ENCODE data around the gene ITGAV.

Gene ITGAV

DNA sequence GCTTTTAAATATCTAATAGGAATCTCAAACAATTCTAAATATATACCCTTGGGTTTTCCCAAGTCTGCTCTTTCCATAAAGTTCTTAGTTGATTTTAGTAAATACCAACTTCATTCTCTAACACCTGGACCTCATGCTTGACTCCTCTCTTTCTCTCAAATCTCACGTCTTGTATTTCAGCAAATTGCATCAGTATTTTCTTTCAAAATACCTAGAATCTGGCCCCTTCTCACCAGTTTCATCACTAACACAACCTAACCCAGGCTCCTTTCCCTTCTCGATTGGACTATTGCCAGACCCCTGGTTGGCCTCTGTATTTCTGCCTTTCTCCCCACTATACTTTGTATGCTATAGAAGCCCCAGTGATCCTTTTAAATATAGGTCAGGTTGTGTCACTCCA lies 81.0 kb downstream of the ITGAV start:
- DNase-seq (ENCODE audit: low read depth) = no peak

DNA sequence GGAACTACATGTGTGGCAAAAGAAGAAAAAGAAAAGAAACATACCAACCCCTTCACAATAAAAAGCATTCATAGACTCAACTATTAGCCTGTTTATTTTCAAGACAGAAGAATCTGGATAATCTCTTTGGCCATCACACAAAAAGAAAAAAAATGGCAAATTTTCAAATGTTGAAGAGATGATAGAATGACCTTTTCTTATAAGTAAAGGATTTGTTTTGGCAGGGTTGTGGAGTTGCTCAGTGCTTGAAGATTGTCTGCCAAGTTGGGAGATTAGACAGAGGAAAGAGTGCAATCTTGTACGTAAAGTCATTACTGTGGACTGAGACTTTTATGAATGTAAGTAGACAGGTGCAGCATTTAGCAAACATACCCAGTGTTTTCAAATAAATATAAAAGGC lies 85.5 kb downstream of the ITGAV start:
- no peak for DNase-seq (ENCODE audit: low read depth)

DNA sequence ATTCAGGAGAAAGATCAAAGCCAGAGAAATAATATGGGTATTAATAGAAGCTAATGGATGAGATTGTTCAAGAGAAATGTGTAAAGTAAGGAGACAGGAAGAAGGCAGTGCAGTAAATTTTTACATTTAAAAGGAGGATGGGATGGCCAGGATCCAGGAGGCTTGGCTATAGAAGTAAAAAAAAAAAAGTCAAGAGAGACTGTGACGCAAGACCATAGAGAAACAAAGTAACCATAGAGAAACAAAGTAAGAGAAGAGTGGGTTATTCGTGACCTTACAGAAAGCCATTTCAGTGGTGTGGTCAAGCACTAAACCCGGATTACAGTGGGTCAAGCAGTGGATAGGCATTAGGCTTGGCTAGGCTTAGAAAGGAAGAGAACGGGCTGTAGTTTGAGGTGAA lies 93.5 kb downstream of the ITGAV start:
- no peak for DNase-seq (ENCODE audit: low read depth)

DNA sequence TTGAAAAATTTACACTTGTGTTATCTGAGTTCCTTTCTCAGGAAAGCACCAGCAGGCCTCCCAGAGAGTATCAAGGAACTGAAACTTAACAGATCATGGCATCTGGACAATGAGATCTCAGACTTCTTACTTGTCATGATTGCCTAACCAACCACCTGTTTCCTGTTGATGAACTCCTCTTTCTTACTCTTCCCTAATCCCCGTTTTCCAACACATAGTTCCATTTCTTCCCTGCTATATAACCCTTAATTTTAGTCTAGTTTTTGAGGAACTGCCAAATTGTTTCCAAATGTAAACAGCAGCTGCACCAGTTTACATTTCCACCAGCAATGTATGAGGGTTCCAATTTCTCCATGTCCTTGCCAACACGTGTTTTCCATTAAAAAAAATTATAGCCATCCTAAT lies 98.0 kb downstream of the ITGAV start:
- DNase-seq (ENCODE audit: low read depth) = no peak

DNA sequence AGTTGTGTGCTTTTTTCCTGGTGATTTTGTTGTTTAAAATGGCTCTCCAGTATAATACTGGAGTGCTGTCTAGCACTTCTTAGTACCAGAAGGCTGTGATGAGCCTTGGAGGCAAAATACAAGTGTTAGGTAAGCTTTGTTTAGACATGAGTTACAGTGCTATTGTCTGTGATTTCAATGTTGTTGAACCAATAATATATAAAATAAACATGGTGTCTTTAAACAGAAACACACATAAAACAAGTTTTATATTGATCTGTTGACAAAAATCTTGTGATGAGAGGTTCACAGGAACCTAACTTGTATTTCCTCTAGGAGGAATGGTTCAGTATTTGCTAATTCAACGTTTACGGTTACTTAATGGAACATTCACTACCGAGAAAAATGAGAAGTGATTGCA lies 99.0 kb downstream of the ITGAV start:
- no peak for DNase-seq (ENCODE audit: low read depth)

DNA sequence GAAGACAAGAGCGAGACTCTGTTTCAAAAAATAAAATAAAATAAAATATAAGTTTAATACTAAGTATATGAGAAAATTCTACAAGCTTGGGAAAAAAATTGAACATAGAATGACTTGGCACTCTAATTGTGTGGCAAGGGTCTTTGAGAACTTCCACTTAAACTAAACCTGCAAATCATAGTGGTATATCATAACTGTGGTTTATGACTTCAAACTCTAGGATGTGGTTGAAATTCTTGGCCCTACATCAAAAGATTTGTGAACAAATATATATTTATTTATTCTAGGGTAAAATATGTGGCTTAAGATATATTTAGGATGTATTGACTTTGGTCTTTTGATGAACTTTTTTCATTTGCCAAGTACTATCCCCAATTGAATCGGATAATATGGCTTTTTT lies 100.9 kb downstream of the ITGAV start:
- no peak for DNase-seq (ENCODE audit: low read depth)

DNA sequence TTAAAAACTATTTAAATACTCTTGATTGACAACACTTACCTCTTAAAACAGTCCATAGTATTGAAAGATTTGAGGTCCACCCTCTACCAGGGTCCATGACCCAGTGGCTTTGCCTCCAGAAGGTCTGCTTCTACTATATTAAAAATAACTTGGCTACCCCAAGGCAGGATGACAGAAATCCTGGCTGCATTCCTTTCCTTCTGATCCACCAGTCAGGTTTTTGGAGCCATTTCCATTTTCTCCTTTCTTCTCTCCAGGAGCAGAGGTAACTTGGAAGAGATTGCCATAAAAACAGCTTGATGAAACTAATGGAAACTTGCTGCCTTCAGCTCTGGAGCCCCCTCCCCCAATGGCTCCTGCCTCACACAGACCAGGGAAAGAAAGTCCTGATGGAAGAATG lies 101.4 kb downstream of the ITGAV start:
- no peak for DNase-seq (ENCODE audit: low read depth)

DNA sequence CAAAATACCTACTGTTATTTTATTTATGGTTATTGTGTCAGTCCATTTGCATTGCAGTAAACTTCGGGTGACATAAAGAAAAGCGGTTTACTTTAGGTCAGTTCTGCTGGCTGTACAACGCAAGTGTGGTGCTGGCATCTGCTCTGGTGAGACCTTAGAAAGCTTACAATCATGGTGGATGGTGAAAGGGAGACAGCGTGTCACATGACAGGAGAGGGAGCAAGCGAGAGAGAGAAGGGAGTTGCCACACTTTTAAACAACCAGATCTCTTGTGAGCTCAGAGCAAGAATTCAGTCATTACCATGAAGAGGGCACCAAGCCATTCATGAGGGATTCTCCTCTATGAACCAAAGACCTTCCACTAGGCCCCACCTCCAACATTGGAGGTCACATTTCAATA lies 102.0 kb downstream of the ITGAV start:
- DNase-seq (ENCODE audit: low read depth) = no peak

DNA sequence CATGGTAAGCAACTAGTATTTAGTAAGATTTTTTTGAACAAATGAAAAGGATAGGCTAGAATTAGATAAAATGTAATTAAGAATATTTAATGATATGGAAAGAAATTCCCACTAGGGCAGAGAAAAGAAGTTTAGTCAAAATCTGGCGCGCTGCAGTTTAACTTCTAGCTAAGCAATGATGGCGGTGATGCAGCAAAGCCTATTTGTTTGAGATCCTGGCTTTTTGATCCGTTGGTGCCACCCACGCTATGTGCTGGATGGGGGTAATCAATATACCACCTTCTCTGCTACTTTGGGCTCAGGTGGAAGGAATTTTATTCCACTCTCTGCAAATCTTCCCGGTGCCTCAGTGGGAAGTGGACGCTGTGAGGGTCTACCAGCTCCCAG lies 103.6 kb downstream of the ITGAV start:
- no peak for DNase-seq (ENCODE audit: low read depth)

DNA sequence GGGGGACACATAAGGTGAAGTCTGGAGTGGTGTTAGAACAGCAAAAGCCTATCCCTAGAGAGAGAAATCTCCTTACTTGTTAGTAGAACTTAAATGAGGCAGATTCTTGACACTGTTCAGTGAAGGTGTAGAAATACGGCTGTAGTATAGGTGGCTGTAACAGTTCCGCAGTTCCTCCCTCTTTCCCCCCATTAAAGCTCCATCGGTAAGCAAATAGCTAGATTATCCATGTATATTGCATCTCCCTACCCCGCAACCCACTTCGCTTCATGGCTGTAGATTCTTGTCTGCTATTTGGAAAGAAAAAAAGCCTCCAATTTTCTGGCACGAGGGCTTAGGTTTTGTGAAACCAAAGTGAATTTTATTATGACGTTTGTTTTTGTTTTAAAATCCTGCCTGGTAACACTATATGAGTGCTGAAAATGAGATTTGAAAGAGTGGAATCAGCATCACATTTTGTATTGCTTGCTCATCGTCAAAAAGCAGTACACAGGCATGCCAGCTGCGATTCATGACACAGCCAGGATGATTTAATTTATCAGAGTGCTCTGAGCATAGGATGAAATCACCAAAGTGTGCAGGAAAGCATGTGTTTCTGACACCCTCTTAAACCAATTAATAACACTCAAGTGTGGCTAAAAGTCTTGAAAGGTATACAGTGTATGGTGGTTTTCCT lies 105.4 kb downstream of the ITGAV start:
- DNase-seq (ENCODE audit: low read depth) = no peak

DNA sequence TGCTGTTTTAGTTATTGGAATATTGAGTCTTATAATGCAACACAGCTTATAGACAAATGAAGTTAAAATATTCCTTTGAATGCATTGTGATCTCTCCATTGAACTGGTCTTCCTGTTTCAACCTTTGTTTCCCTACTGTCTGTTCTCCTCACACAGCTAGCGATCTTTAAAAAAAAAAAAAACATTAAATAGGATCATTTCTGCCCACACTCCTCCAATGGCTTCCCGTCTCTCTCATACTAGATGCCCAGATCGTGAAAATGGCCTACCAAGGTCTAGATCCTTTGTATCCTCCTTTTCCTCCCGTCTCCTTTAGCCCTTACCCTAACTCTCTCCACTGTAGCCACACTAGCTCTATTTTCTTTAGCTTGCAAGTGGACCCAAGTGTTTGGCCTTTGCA lies 106.4 kb downstream of the ITGAV start:
- DNase-seq (ENCODE audit: low read depth) = no peak

DNA sequence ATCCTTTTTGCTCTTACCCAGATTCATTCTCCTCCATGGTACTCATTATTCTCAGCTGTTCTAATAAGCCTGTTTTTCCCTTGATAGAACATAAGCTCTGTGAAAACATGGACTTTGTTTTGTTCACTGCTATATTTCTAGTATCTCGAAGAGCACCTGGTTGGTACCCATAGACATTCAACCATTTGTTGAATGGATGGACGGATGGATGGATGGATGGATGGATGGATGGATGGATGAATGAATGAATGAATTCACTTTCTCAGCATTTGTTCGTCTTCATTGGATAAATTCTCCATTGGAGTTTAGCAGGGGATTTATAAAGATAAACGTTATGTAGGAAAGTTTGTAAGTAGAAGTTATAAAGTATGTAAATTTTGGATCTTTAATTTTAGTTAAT lies 106.9 kb downstream of the ITGAV start:
- DNase-seq (ENCODE audit: low read depth) = no peak

DNA sequence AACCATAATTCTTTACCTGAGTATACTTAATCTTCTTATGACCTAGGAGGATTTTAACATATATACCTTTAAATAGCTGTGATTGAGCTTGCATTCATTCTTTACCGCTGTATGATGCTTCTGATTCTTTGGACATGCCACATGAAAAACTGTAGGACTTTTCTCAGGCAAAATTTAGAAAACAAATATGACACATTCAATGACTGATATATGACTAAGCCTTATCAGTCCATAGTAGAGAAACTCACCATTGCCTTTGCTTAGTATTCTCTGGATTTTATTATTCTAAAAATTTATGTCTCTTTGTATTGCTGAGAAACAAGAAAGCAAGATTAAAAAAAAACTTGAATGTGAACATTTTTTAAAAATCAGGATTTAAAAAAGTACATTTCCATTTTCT lies 107.7 kb downstream of the ITGAV start:
- DNase-seq (ENCODE audit: low read depth) = no peak

DNA sequence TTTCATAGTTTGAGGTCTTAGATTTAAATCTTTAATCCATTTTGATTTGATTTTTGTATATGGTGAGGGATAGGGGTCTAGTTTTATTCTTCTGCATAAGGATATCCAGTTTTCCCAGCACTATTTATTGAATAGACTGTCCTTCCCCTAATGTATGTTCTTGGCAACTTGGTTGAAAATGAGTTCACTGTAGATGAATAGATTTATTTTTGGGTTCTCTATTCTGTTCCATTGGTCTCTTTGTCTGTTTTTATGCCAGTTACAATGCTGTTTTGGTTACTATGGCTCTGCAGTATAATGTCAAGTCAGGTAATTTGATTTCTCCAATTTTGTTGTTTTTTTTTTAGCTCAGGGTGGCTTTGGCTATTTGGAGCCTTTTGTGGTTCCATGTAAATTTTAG lies 109.9 kb downstream of the ITGAV start:
- DNase-seq (ENCODE audit: low read depth) = no peak

DNA sequence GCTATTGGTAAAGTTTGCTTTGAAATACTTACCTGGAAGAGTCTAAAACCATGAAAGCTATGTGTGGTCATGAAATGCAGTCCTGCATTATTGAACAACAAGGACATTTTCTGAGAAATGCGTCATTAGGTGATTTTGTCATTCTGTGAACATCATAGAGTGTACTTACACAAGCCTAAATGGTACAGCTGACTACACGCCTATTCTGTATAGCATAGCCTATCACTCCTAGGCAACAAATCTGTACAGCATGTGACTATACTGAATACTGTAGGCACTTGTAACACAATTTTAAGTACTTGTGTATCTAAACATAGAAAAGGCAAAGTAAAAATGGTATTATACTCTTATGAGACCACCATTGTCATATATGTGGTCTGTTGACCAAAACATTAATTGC lies 112.2 kb downstream of the ITGAV start:
- no peak for DNase-seq (ENCODE audit: low read depth)

DNA sequence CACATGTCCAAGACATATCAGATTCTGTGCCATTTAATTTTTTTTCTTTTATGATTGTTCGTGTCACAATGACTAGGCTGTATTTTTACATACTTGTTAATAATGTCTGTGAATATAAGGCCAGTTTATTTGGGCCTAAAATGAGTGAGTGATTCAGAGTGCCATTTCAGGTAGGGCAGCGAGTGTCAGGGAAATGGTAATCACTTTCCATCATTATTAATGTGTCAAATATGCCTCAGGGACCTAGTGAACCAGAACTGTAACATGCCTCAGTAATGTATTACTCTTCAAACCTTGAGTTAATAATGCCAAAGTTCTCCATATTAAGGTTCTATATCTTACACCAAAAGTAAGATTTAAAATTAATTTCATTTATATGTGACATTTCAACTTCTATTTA lies 112.6 kb downstream of the ITGAV start:
- DNase-seq (ENCODE audit: low read depth) = no peak

DNA sequence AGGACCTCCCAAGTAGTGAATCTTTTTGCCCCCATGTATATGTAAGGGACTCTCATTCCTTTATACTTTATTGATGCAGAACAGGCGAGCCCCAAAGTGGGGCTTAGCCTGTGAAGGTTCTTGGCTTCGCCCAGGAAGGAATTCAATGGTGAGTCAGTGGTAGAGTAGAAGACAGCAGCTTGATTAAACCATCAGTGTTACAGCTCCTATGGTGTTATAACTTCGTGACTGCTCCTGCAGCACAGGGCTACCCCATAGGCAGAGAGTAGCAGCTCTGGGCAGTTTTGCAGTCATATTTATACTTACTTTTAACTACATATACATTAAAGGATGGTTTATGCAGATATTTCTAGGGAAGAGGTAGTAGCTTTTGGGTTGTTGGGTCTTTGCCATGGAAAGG lies 115.0 kb downstream of the ITGAV start:
- no peak for DNase-seq (ENCODE audit: low read depth)

DNA sequence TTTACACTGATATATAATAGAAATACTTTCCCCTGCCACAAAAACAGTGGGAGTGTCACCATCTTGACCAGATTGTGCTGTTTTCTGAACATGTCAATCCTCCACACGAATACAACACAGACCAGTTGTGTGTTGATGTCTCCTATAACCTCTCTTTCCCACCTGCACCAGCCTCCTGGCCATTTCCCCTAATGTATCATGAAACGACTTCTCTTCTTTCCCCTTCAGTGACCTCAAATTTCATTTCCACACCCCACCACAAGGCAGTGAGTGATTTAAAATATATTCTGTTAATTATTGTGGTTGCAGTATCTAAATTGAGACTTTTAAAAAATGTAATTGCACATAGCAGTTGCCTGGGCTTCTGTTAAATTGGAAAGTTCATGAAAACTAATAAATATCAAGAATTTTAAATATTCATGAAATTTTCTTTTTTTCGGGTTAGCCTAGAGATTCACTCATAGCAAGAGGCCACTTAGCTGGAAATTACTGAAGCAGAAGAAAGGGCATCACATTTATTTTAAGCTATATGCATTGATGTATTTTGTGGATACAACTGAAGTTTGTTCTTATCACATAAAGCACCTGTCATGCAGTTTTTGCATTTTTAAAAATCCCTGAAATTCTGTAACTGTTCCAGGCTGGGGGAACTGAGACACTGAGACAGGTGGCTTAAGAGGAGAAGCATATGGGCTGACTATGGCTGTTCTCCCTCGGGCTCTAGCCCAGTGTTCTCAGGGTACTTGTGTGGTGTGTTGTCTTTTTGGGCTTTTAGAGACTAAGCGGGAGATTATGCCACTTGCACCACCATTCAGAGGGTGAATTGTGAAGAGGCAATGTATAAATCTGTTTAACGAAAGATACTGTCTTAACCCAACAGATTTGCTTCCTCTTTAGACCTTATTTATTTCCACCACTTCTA lies 119.9 kb downstream of the ITGAV start:
- no peak for DNase-seq (ENCODE audit: low read depth)

DNA sequence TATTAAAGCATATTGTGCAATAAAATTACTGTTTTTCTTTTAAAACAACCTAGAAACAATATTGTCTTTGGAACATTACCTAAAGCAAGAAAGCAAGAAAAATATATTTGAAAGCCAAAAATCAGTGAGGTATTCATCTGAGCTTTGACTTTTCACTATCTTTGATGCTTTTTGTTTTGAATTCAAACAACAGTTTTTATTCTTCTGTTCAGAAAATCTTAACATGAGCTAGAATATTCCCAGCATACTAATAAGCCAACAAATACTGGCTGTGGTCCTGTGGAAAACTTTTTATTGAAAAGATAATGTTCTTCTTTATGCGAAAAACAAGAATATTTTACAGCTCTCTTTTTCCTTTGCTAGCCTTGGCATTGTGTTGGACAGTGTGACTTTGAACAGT lies 123.8 kb downstream of the ITGAV start:
- no peak for DNase-seq (ENCODE audit: low read depth)

DNA sequence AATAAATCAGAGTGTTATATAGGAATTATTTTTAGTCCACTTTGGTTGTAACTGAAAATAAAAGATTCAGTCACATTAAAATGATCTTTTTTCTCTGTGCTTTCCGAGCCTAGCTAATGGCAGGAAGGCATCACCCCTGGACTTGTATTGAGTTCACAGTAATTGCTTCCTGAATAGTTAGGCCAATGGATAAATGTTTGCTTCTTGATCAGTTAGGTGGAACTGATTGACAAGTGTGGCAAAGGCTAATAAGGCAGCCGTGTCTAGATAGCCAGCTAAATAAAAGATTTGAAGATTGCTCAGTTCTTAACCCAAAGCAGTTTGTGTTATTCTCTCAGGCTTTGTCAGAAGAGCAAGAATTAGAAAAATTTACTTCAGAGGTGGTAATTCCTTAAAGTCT lies 124.8 kb downstream of the ITGAV start:
- no peak for DNase-seq (ENCODE audit: low read depth)

DNA sequence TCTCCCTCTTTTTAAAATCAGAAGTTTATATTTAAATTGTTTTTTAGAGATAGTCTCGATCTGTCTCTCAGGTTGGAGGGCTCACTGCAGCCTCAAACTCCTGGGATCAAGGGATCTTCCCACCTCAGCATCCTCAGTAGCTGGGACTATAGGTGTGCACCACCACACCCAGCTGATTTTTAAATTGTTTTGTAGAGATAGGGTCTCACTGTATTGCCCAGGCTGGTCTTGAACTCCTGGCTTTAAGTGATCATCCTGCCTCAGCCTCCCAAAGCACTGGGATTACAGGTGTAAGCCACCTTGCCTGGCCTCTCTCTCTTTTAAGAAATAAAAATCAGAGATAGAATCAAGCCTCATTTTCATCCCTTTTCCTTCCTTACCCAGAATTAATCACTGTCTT lies 126.1 kb downstream of the ITGAV start:
- DNase-seq (ENCODE audit: low read depth) = no peak

DNA sequence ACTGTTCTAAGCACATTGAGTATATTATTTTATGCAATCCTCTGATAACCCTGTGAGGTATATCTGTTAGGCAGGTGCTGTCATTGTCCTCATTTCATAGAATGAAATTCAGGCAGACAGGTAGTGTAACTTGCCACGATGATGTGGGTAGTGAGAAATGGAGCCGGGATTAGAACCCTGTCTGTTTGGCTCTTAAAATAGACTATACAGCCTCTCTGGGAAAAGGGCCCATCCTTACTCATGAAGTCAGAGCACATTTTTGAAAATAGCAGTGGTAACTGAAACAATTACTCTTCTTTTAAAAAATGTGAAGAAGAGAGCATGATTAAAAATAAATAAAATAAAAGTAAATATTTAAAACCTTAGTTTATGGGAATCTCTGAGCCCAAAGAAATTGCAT lies 127.0 kb downstream of the ITGAV start:
- DNase-seq (ENCODE audit: low read depth) = no peak

DNA sequence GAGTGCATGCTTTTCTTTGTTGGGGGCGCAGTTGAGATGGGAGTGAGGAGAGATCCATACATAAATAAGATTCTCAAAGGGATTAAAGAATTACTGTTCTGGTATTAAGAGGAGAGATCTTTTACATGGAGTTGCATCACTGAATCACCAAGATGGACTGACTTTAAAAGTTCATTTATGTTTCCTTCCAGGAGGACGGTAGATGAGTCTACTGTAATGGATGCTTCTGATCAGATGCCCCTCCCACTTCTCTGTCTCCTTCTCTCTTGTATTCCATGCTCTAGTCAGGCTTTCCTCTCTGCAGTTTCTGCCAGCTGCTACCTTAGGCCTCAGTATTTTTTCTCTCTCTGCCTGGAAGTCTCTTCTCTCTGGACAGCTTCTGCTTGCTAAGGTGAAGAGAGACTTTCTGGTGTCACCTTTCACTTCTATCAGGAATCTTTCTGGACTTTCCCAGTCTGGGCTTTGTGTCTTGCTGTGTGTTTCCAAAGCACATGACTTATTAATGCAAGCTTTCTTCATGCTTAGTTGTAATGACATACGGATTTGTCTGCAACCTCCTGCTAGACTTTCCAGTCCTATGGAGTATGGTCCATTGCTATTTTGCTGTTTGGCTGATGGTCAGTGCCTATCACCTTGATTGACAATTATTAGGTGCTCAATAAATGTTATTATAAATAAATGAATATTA lies 127.6 kb downstream of the ITGAV start:
- DNase-seq (ENCODE audit: low read depth) = no peak
